GM03348 (cell line): ENCODE data around the gene LDLRAD3.

Source experiments
- DNase-seq: peaks from one replicate; pipeline ENCODE4 v3.0.0; 2012; ENCODE audit warnings: low spot score

The LDLRAD3 gene

GRCh38 chr11:36240173-36240572, 296.3 kb downstream of the LDLRAD3 start:
- DNase-seq = no peak

- no peak for DNase-seq
Observed at GRCh38 chr11:36240801-36241200, 296.9 kb downstream of the LDLRAD3 start.

DNA sequence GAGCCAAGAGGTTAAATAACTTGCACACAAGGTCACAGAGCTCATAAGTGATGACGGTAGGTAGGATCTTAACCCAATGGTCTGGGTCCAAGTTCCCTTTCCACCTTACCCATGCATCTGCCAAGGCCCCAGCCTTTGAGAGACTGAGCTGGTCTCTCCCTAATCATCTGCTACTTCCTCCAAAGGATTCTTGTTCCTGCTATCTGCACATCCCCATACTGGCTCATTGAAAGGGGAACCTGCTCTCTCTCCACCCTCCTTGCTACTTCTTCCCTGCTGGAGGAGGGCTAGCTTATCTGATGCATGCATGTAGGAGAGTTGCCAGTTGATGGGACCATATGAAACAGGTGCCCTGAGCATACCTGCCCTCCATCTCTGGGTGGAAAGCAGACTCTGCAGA, 297.6 kb downstream of the LDLRAD3 start:
- no peak for DNase-seq

DNA sequence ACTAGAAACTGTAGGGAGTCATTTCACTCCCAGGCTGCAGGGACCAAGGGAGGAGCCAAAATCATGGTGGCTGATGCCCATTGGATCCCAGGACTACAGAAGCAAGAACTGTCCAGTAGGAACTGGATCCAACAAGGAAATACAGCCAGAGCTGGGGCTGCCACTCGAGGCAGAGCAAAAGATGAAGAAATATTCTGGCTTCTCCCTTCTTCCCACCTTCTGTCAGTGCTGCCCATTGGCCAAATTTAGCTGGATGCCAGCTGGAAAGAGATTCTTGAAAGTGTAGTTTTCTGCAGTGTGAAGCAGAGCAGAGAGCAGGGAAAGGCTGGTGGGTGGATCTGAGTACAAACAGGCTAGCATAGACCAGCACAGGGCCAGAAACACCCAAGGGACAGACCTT, 299.8 kb downstream of the LDLRAD3 start:
- DNase-seq = no peak

- no peak for DNase-seq
Observed at GRCh38 chr11:36247493-36247892, 303.6 kb downstream of the LDLRAD3 start.

- DNase-seq = no peak
Observed at GRCh38 chr11:36248436-36248835, 304.6 kb downstream of the LDLRAD3 start.

- peak; percentile 45 for DNase-seq
Observed at GRCh38 chr11:36249246-36249645, 305.4 kb downstream of the LDLRAD3 start.

DNA sequence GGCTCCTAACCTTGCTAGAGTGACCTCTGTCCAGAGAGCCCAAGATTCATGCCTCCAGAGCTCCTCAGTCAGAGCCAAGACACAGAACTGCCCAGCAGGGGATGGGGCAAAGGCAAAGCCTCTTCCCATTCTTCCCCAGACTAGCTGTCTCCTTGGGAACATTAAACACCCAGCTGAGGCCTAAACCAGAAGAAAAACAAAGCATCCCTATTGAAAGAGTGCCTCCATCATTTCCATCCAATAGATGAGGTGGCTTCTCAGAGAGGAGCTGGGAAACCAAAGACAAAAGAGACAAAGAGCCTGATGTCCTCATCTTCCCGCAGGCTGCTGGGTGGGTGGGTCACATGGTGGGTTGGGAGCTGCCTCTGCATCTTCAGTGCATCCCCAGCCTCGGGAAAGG, 308.0 kb downstream of the LDLRAD3 start:
- no peak for DNase-seq

- no peak for DNase-seq
Observed at GRCh38 chr11:36253238-36253637, 309.4 kb downstream of the LDLRAD3 start.

- DNase-seq = peak; percentile 45
Observed at GRCh38 chr11:36254713-36255112, 310.9 kb downstream of the LDLRAD3 start.

- DNase-seq = no peak
Observed at GRCh38 chr11:36257351-36257750, 313.5 kb downstream of the LDLRAD3 start.

DNA sequence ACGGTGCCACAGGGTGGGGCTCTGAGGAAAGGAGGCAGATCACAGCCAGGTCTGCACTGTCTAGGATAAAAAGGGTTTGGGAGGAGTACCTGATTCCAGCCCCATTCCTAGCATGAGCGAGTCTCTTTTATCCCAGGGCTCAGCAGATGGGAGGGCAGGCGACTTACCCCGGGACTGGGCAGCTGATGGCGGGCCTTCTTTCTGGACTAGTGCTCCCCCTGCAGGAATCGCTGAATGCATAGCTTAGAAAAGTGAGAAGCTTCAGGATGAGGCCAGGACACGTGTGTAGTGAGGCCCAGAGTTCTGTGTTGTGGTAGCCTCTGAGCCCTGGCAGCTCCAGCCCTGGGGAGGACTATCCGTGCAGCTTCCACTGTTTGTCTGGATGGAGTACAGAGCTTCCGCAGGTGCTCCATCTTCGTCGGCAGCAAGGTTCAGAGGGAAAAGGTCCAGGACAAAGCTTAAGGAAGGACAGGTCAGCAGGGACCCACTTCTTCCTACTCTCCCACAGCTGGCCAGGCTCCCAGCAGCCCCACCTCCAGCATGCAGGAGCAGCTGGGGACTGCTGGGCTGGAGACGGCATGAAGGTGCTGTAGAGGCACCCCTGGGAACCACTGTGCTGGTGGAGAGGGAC, 315.0 kb downstream of the LDLRAD3 start:
- DNase-seq = peak; percentile 87

- no peak for DNase-seq
Observed at GRCh38 chr11:36261094-36261493, 317.2 kb downstream of the LDLRAD3 start.

DNA sequence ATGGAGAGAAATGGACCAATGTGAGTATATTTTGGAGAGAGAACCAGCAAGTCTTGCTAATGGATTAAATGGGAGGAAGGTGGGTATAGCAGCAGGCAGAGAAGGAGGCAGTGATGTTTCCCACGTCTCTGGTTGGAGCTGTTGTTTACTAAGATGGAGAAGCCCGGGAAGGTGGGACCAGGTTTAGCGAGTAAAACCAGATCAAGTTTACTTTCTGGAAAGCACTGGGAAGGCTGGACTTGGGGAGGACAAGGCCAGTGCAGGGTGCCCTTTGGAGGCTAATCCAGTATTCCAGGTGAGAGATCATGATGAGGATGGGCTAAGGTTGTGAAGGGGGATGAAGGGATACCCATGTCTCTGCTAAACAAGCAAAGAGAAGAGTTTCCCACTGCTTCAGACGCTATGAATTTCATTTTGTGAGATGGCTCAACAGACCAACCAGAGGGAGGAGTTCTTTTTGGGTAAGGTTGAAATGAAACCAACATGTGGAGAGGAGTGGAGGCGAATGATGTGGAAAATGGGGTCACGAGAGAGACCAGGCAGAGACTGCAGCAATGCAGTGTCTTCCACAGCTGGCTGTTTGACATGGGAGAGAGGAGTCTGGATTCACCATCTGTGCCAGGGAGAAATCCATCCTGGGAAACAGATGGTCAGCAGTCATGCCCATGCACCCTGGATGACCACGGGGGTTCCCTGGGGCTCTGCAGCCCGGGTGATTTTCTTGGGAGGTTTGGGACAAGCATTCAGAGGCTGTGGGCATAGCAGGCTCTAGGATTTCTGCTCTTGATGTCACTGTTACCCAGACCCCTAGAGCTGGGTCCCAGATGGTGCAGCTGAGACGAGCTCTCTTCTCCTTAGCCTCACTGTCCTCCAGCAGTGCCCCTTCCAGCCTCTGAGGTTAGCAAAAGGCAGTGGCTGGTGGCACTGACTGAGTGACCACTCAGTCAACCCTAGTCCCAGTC, 320.4 kb downstream of the LDLRAD3 start:
- no peak for DNase-seq

- DNase-seq = no peak
Observed at GRCh38 chr11:36264973-36265344, 321.1 kb downstream of the LDLRAD3 start.

DNA sequence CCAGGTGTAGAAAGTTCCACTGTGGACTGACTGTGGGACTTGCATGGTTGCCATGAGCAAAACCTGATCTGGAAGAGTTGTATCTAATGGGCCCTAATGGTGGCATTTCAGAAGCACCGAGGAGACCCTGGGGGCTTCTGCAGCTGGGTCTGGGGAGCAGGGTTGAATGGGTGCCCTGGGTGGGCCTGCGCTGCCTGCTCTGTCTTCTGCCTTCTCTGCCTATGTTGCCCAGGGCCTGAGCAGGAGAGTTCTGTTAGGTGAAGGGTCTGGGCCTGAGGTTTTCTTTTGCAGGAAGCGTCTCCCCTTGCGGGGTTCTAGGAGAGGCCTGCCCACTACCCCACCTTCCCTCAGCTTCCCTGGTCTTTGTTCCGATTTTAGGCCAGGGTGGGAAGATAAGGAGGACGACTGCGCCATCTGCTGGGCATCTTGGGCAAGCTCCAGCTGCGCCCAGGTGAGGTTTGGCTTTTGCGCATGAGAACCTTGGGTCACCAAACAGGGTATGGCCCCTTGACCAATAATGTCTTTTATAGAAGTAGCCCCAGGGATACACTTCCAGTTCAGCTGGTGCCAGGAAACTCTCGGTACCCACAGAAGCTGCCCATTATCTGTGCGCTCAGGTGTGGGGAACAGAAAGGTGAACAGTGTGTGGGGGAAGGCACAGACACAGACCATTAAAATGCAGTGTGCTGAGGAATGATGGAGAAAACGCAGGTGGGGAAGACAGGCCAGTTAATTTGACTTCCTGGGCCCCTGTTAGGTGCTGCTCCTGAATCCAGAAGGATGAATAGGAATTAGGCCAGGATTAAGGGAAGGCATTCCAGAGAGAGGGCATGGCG, 322.1 kb downstream of the LDLRAD3 start:
- DNase-seq = peak; percentile 76

GRCh38 chr11:36266767-36267166, 322.9 kb downstream of the LDLRAD3 start:
- DNase-seq = no peak

GRCh38 chr11:36268337-36268985, 324.6 kb downstream of the LDLRAD3 start:
- no peak for DNase-seq

DNA sequence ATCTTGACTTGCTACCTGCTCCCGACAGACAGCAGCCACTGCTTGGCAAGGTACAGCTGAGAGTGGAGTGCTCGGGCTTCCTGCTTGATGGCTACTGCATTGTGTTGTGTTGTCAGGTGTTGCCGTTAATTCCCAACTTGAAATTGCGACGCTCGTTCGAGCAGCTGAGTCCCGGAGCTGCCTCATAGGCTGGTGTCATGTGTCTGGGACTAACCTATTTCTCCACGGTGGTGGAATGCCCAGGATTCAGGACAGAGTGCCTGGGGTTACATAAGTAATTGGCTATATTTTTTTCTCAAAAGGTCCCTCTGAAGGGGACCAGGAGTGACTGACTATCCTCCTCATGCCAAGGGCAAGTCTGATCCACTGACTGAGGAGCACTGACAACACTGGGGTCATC, 326.8 kb downstream of the LDLRAD3 start:
- no peak for DNase-seq

- no peak for DNase-seq
Observed at GRCh38 chr11:36271794-36272407, 328.0 kb downstream of the LDLRAD3 start.

DNA sequence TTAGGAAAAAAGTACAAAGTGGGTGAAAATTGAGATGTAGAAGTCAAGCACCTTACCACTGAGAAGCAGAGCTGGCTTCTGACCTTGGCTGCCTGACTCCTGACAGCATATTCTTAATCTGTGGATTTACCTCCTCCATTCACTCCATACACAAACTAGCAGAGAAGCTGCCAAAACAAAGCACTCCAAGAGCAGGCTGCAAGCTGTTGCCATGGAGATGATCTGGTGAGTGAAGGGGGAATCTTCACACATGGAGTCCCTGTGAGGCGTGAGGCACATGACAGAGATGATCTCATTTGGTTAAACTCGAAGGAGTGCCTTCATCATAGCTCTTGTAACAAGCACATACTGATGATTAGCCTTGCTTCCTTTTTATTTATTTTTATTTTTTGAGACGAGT, 329.2 kb downstream of the LDLRAD3 start:
- DNase-seq = no peak

GRCh38 chr11:36274414-36274813, 330.6 kb downstream of the LDLRAD3 start:
- DNase-seq = no peak
